OCI-LY1 (cell line): ENCODE data around the gene KCNK4.

Experiments
- H2AFZ ChIP-seq: fragments of 200-600 bp; sonication (generic), shearing (Covaris generic); 2 replicates; pipeline ENCODE4 v1.6.0; 2014; ENCODE audit warnings: antibody characterized with exemption, mild to moderate bottlenecking, low read length
- H3F3A ChIP-seq: fragments of 200-600 bp; sonication (generic), shearing (Covaris generic); 2 replicates; pipeline ENCODE4 v1.6.0; 2014; ENCODE audit warnings: mild to moderate bottlenecking, antibody characterized with exemption, low read length, moderate library complexity; ENCODE audit not compliant: insufficient read depth
- H3K27ac ChIP-seq: fragments of 200-600 bp; sonication (generic); 2 replicates; pipeline ENCODE4 v1.5.1; 2014; ENCODE audit warnings: low read length, mixed run types, mild to moderate bottlenecking, low read depth; ENCODE audit not compliant: poor library complexity, severe bottlenecking
- H3K27me3 ChIP-seq: fragments of 200-600 bp; sonication (generic); 2 replicates; pipeline ENCODE4 v1.6.0; 2014; ENCODE audit warnings: antibody characterized with exemption, mild to moderate bottlenecking, low read length, moderate library complexity; ENCODE audit not compliant: insufficient read depth
- H3K36me3 ChIP-seq: fragments of 200-600 bp; sonication (generic); 2 replicates; pipeline ENCODE4 v1.6.1; 2014; ENCODE audit warnings: mild to moderate bottlenecking, antibody characterized with exemption, low read length, moderate library complexity, mixed read lengths; ENCODE audit not compliant: insufficient read depth
- H3K4me1 ChIP-seq: fragments of 200-600 bp; sonication (generic); 2 replicates; pipeline ENCODE4 v1.5.1; 2014; ENCODE audit warnings: mild to moderate bottlenecking, low read length, moderate library complexity; ENCODE audit not compliant: insufficient read depth, severe bottlenecking
- H3K4me2 ChIP-seq: fragments of 200-600 bp; sonication (generic), shearing (Covaris generic); 2 replicates; pipeline ENCODE4 v1.6.1; 2014; ENCODE audit warnings: low read length
- H3K4me3 ChIP-seq: fragments of 200-600 bp; sonication (generic); 2 replicates; pipeline ENCODE4 v1.5.1; 2014; ENCODE audit warnings: low read length, low read depth, mild to moderate bottlenecking, mixed read lengths; ENCODE audit not compliant: poor library complexity, severe bottlenecking
- H3K79me2 ChIP-seq: fragments of 200-600 bp; shearing (Covaris generic); 2 replicates; pipeline ENCODE4 v1.6.1; 2016; ENCODE audit warnings: mixed run types, low read length, mixed read lengths; ENCODE audit not compliant: insufficient read depth
- H3K9ac ChIP-seq: fragments of 200-600 bp; sonication (generic), shearing (Covaris generic); 2 replicates; pipeline ENCODE4 v1.6.1; 2014; ENCODE audit warnings: mild to moderate bottlenecking, low read length, mixed read lengths
- H3K9me2 ChIP-seq: fragments of 200-600 bp; sonication (generic), shearing (Covaris generic); 2 replicates; pipeline ENCODE4 v1.6.1; 2014; ENCODE audit warnings: low read depth, mild to moderate bottlenecking, low read length, mixed read lengths
- H3K9me3 ChIP-seq: fragments of 200-600 bp; shearing (Covaris generic); 2 replicates; pipeline ENCODE4 v1.6.1; 2014; ENCODE audit warnings: low read length, mixed read lengths
- H4K20me1 ChIP-seq: fragments of 200-600 bp; sonication (generic), shearing (Covaris generic); 2 replicates; pipeline ENCODE4 v1.6.0; 2016; ENCODE audit warnings: mild to moderate bottlenecking, low read length; ENCODE audit not compliant: insufficient read depth
- EZH2 ChIP-seq: fragments of 200-600 bp; sonication (generic), shearing (Covaris generic); IDR thresholded peaks from 2 replicates; pipeline ENCODE4 v1.8.0; 2017; ENCODE audit warnings: borderline replicate concordance, mixed run types, mild to moderate bottlenecking, antibody characterized with exemption, low read length, moderate library complexity, mixed read lengths
- TF ChIP-seq, protein P1 (sequence below): fragments of 200-600 bp; sonication (generic), shearing (Covaris generic); IDR thresholded peaks from 2 replicates; pipeline ENCODE4 v1.5.1; 2017; ENCODE audit warnings: mild to moderate bottlenecking, antibody characterized with exemption, low read length, moderate library complexity, mixed read lengths

Gene KCNK4

DNA sequence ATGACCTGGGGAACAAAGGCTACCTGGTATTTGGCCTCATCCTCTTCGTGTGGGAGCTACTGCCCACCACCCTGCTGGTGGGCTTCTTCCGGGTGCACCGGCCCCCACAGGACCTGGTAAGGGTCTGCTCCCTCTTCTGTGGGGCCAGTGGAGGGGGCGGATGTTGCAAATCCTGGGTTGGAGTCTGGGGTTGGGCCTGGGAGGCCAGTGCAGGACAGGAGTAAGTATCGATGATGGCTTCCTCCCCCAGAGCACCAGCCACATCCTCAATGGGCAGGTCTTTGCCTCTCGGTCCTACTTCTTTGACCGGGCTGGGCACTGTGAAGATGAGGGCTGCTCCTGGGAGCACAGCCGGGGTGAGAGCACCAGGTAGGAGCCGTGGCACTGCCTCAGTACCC, 2.8 kb upstream of the KCNK4 start:
- Histone ChIP-seq H3K4me3 (no peak overlapping the region), H2AFZ (no peak overlapping the region), H3K9me2 (no peaks in the 10 kb centered on the region), H4K20me1 (no peaks in the 10 kb centered on the region), H3K79me2 (no peaks in the 10 kb centered on the region), H3K4me2 (no peak overlapping the region), H3K27me3 (peaks cover 8% of the 10 kb centered on the region; the same call in 1 of the 2 replicates), H3K9me3 (no peaks in the 10 kb centered on the region), H3K36me3 (peaks cover under 1% of the 10 kb centered on the region; the same call in 1 of the 2 replicates), H3K9ac (no peak overlapping the region), H3K4me1 (peaks cover 16% of the 10 kb centered on the region), H3K27ac (no peak overlapping the region), H3F3A (no peaks in the 10 kb centered on the region)
- no peak for TF ChIP-seq EZH2
- TF ChIP-seq, protein P1, sequence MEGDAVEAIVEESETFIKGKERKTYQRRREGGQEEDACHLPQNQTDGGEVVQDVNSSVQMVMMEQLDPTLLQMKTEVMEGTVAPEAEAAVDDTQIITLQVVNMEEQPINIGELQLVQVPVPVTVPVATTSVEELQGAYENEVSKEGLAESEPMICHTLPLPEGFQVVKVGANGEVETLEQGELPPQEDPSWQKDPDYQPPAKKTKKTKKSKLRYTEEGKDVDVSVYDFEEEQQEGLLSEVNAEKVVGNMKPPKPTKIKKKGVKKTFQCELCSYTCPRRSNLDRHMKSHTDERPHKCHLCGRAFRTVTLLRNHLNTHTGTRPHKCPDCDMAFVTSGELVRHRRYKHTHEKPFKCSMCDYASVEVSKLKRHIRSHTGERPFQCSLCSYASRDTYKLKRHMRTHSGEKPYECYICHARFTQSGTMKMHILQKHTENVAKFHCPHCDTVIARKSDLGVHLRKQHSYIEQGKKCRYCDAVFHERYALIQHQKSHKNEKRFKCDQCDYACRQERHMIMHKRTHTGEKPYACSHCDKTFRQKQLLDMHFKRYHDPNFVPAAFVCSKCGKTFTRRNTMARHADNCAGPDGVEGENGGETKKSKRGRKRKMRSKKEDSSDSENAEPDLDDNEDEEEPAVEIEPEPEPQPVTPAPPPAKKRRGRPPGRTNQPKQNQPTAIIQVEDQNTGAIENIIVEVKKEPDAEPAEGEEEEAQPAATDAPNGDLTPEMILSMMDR = no peak

DNA sequence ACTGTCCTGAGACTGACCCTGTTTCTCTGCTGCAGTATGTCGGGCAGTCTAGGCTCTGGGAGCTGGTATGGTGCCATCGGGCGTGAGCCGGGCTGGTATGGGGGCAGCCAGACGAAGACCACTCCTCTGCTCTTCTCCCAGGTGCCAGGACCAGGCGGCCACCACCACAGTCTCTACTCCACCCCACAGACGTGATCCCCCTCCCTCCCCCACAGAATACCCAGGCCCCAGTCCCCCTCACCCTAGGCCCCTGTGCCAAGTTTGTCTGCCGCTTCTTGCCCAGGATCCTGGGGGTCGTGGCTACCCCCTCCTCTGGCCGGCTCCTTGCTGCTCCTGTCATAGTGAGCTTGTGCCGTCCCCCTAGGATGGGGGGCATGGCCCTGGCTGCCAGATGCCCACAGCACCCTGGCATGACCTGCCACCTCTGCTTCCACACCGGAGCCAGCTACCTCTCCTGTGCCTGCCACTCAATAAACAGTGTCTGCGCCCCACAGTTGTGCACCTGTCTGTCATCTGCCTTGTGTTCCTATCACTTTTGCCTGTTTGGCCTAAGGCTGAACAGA, 2.0 kb upstream of the KCNK4 start:
- no peak overlapping the region for H3K9ac ChIP-seq
- no peak overlapping the region for H2AFZ ChIP-seq
- no peaks in the 10 kb centered on the region for H3K9me2 ChIP-seq
- H3K9me3 ChIP-seq = no peaks in the 10 kb centered on the region
- H3K4me3 ChIP-seq = no peak overlapping the region
- no peaks in the 10 kb centered on the region for H3F3A ChIP-seq
- H3K79me2 ChIP-seq = no peaks in the 10 kb centered on the region
- TF ChIP-seq, protein P1 = no peak
- no peak for TF ChIP-seq EZH2
- no peaks in the 10 kb centered on the region for H3K36me3 ChIP-seq
- H3K27ac ChIP-seq = no peak overlapping the region
- peaks cover 8% of the 10 kb centered on the region; the same call in 1 of the 2 replicates for H3K27me3 ChIP-seq
- no peaks in the 10 kb centered on the region for H4K20me1 ChIP-seq
- peaks cover 9% of the 10 kb centered on the region for H3K4me1 ChIP-seq
- no peak overlapping the region for H3K4me2 ChIP-seq

DNA sequence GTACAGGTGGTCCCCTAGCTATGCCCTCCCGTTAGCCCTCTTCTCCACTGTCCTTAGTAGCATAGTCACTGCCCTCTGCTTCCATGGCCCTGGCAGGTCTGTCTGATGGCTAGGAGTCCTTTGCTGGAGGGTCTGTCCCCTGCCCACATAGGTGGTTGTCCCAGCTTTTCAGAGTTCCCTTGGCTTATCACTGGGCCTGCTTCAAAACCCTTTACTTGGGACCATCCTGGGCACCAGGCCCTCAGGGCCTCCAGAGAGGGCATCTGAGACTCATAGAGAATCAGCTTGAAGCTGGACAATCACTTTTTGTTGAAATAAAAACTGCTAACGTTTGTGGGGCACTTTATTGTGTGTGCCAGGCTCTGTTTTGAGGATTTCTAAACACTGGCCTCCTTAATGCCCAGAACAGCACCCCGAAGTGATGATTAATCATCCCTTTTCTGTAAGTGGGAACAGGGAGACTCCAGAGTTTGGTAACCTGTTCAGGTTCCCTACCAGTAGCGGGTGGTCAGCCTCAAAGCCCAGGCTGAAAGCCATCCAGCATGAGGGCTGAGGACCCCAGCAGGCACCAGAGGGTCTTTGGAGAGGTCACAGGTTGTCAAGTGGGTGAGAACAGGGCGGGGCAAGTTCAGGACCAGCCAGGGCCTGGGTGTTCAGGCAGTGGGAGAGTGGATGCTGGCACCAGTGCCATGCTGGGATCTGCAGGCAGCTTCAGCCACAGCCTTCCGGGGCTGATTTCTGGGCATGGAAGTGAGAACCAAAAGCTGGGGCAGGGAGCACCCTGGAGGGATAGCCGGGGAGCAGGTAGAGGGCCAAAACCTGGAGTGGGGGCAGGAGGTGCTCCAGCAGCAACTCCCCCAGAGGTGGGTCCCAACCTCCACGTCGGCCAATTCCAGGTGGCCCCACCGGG, 495 bp upstream of the KCNK4 start:
- H2AFZ ChIP-seq = no peak overlapping the region
- H3K4me1 ChIP-seq = peaks cover 6% of the 10 kb centered on the region
- no peak overlapping the region for H3K4me3 ChIP-seq
- H3K36me3 ChIP-seq = no peaks in the 10 kb centered on the region
- H3K4me2 ChIP-seq = no peak overlapping the region
- H3K27ac ChIP-seq = no peak overlapping the region
- H3K9me3 ChIP-seq = no peaks in the 10 kb centered on the region
- no peak overlapping the region for H3K9ac ChIP-seq
- TF ChIP-seq, protein P1 = no peak
- no peak for TF ChIP-seq EZH2
- no peaks in the 10 kb centered on the region for H3K79me2 ChIP-seq
- H3F3A ChIP-seq = no peaks in the 10 kb centered on the region
- H3K9me2 ChIP-seq = no peaks in the 10 kb centered on the region
- H4K20me1 ChIP-seq = no peaks in the 10 kb centered on the region
- peaks cover 8% of the 10 kb centered on the region; the same call in 1 of the 2 replicates for H3K27me3 ChIP-seq
